Bone marrow (tissue), 2 donors: ENCODE measurements around the gene FSTL4.
"Not testable (repeated sequence)": the region's sequence is repeated elsewhere in the genome, so short reads cannot be mapped to it uniquely, and the experiment has no call there.

Source experiments
- DNase-seq, 2 donors: peaks; one replicate each; lab custom pipeline; 2025; lab: John Stamatoyannopoulos, UW

FSTL4 gene

GRCh38 chr5:133222521-133222920, 389.8 kb downstream of the FSTL4 start:
- no peak for DNase-seq

GRCh38 chr5:133222040-133222439, 390.3 kb downstream of the FSTL4 start:
- DNase-seq: no peak

- DNase-seq: no peak
Observed at GRCh38 chr5:133220851-133221674, 391.3 kb downstream of the FSTL4 start.

- no peak for DNase-seq
Observed at GRCh38 chr5:133219296-133219695, 393.0 kb downstream of the FSTL4 start.

GRCh38 chr5:133216138-133216537, 396.2 kb downstream of the FSTL4 start:
- DNase-seq: not testable (repeated sequence)

GRCh38 chr5:133214153-133214820, 398.1 kb downstream of the FSTL4 start:
- DNase-seq: no peak

GRCh38 chr5:133205649-133206048, 406.7 kb downstream of the FSTL4 start:
- no peak for DNase-seq

GRCh38 chr5:133205204-133205603, 407.1 kb downstream of the FSTL4 start:
- no peak for DNase-seq

- no peak for DNase-seq
Observed at GRCh38 chr5:133203317-133204305, 408.7 kb downstream of the FSTL4 start.

GRCh38 chr5:133202066-133202665, 410.2 kb downstream of the FSTL4 start:
- DNase-seq: no peak

- no peak for DNase-seq
Observed at GRCh38 chr5:133201310-133201709, 411.0 kb downstream of the FSTL4 start.

GRCh38 chr5:133200256-133200655, 412.1 kb downstream of the FSTL4 start:
- DNase-seq: no peak

GRCh38 chr5:133199417-133200178, 412.7 kb downstream of the FSTL4 start:
- DNase-seq: no peak

GRCh38 chr5:133198511-133198910, 413.8 kb downstream of the FSTL4 start:
- DNase-seq: no peak

GRCh38 chr5:133196441-133197085, 415.8 kb downstream of the FSTL4 start:
- no peak for DNase-seq

GRCh38 chr5:133195250-133195649, 417.1 kb downstream of the FSTL4 start:
- DNase-seq: no peak

- DNase-seq: no peak
Observed at GRCh38 chr5:133193794-133194193, 418.5 kb downstream of the FSTL4 start.

GRCh38 chr5:133192716-133193115, 419.6 kb downstream of the FSTL4 start:
- DNase-seq: no peak

GRCh38 chr5:133189881-133190280, 422.5 kb downstream of the FSTL4 start:
- no peak for DNase-seq

- no peak for DNase-seq
Observed at GRCh38 chr5:133179405-133179804, 432.9 kb downstream of the FSTL4 start.
